ENCODE results near the gene OR4D10. TPM values are rescaled to one million over a fixed set of nuclear protein-coding genes. Genes with fewer than 3 reads are reported as not detected.
A peak's percentile ranks its signal among the peaks of the same experiment; 100 is the strongest.

The OR4D10 gene
- total and polyA plus RNA-seq, 9 of the 15 experiments (the other 6 are each of a cell fraction or from before 2014, with no cell fraction given) = not detected

DNA sequence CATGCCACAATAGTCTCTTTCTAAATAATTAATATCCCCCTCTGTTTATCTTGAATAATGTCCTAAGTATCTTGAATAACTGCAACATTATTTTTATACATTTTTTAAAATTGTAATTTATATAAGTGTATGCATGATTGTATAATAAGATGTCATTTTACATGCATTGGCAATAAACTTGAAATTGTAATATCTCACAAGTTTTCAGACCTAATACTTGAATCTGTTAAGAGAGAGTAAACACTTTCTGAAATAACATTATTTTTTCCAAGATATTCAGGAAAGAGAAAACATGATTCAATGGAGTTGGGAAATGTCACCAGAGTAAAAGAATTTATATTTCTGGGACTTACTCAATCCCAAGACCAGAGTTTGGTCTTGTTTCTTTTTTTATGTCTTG lies 30.2 kb downstream of the OR4D10 start, which contains the start of gene OR4D11 (continued):
- no peak for TF ChIP-seq RBM14 (IDR thresholded peaks at IDR 0.05; ENCODE audit: borderline replicate concordance, insufficient read depth, low read depth, low read length)
- no peak for TF ChIP-seq CBFA2T3 (IDR thresholded peaks at IDR 0.05)
- no peak for TF ChIP-seq ZNF263 (CRISPR knock-in tag; IDR thresholded peaks at IDR 0.05; ENCODE audit: borderline replicate concordance)
- no peak for TF ChIP-seq TCFL5 (CRISPR knock-in tag; conservative IDR thresholded peaks at IDR 0.05)
- TF ChIP-seq, protein P1, sequence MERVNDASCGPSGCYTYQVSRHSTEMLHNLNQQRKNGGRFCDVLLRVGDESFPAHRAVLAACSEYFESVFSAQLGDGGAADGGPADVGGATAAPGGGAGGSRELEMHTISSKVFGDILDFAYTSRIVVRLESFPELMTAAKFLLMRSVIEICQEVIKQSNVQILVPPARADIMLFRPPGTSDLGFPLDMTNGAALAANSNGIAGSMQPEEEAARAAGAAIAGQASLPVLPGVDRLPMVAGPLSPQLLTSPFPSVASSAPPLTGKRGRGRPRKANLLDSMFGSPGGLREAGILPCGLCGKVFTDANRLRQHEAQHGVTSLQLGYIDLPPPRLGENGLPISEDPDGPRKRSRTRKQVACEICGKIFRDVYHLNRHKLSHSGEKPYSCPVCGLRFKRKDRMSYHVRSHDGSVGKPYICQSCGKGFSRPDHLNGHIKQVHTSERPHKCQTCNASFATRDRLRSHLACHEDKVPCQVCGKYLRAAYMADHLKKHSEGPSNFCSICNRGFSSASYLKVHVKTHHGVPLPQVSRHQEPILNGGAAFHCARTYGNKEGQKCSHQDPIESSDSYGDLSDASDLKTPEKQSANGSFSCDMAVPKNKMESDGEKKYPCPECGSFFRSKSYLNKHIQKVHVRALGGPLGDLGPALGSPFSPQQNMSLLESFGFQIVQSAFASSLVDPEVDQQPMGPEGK (CRISPR knock-in tag; IDR thresholded peaks at IDR 0.05; ENCODE audit: borderline replicate concordance) = no peak

DNA sequence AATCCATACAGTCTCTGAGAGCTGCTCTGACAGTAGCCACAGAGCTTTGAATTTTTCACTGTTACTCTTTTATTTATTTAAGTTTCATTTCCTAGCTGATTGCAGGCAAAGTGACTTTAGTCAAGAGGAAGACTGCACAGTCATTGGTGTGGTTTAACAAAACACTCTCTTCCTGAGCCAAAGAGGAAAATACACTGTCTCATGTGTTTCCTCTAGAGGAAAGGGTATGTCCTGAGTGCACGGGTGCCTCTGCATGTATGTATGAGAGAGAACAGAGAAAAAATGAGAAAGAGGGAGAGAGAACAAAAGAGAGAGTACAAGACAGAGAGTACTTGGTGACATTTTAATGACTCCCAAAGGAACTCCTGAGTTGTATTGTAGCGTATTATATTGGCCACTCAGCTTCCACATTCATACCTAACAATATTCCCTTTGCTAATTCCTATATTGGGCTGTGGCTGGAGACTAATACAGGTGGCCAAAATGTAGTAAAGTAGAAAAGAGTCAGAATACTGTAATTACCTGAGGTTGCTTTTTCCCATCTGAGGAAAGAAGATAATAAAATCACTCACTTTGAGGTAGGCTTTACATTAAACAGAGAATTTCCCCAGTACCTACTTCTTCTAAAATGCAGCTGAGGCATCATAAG lies 38.0 kb downstream of the OR4D10 start, which contains the start of gene OR4D9:
Gene OR4D9, plus strand, starts transcription at position 599 of the 649 bp plus-strand sequence. CDS start 3,374 bp downstream, outside the sequence.
- Histone ChIP-seq H2AFZ (ENCODE audit: low read depth, low read length) (peak within 1 kb of the TSS; percentile 41), H4K20me1 (replicated peaks; ENCODE audit: control insufficient read depth, insufficient read depth, low read length) (no peaks in the 10 kb centered on the region), H3K9ac (ENCODE audit: insufficient read depth in 1 of 2, low read depth in 2 of 2, low read length in 2 of 2) (no peak within 1 kb of the TSS), H3K9me3 (replicated peaks; ENCODE audit: control insufficient read depth, insufficient read depth, low read depth, low read length) (no peaks in the 10 kb centered on the region), H3K27ac (ENCODE audit: extremely low read depth, low read depth, low read length) (no peak within 1 kb of the TSS), H3K4me2 (ENCODE audit: insufficient read depth, low read length) (no peak within 1 kb of the TSS), H3K79me2 (ENCODE audit: control insufficient read depth, insufficient read depth, low read length) (no peaks in the 10 kb centered on the region), H3K36me3 (ENCODE audit: control insufficient read depth, insufficient read depth, low read length) (no peaks in the 10 kb centered on the region), H3K9me1 (ENCODE audit: control insufficient read depth, insufficient read depth, low read length) (no peaks in the 10 kb centered on the region), H3K4me1 (replicated peaks in 1 of 2; ENCODE audit: control insufficient read depth in 2 of 2, insufficient read depth in 2 of 2, low read length in 2 of 2) (peaks cover 0 to 6% of the 10 kb centered on the region in 2 experiments; a peak in 1 of 5 replicates), H3K4me3 (no peak within 1 kb of the TSS), H3K27me3 (ENCODE audit: control insufficient read depth in 2 of 2, insufficient read depth in 2 of 2, low read length in 2 of 2) (peaks cover 0 to 4% of the 10 kb centered on the region in 2 experiments; a peak in 1 of 5 replicates)
- no TSS peak for BruUV-seq (replicated peaks)
- peak in 1 of 4 experiments; percentile 27 for DNase-seq (ENCODE audit: extremely low read depth in 1 of 4, low spot score in 3 of 4)
- WGBS (ENCODE audit: insufficient coverage, low coverage, missing lambda C conversion rate) = 38% methylated on average over 2 of the region's 2 CpGs
- TF ChIP-seq, protein P2, sequence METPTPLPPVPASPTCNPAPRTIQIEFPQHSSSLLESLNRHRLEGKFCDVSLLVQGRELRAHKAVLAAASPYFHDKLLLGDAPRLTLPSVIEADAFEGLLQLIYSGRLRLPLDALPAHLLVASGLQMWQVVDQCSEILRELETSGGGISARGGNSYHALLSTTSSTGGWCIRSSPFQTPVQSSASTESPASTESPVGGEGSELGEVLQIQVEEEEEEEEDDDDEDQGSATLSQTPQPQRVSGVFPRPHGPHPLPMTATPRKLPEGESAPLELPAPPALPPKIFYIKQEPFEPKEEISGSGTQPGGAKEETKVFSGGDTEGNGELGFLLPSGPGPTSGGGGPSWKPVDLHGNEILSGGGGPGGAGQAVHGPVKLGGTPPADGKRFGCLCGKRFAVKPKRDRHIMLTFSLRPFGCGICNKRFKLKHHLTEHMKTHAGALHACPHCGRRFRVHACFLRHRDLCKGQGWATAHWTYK (CRISPR knock-in tag; IDR thresholded peaks at IDR 0.05) = no peak
- TF ChIP-seq NFE2 (IDR thresholded peaks at IDR 0.05; ENCODE audit: low read depth) (peak; percentile 77), ZNF830 (CRISPR knock-in tag; IDR thresholded peaks at IDR 0.05) (no peak), ETV1 (tag; conservative IDR thresholded peaks at IDR 0.05; ENCODE audit: low read depth) (peak; percentile 54; the same call in 1 of the 2 replicates), PPARD (CRISPR knock-in tag; IDR thresholded peaks at IDR 0.05) (no peak), ZNF766 (CRISPR knock-in tag; conservative IDR thresholded peaks at IDR 0.05) (0 out of 2 replicates have a peak, but pooled peaks have one; percentile 20), MAFG (tag; conservative IDR thresholded peaks at IDR 0.05) (peak; percentile 75), ZNF316 (IDR thresholded peaks at IDR 0.05) (peak; percentile 22; the same call in 1 of the 2 replicates), STAT5B (CRISPR knock-in tag; IDR thresholded peaks at IDR 0.05) (no peak), NFE2L1 (tag; IDR thresholded peaks at IDR 0.05; ENCODE audit: borderline replicate concordance, low read depth) (peak; percentile 18; the same call in 1 of the 2 replicates), C11orf30 (IDR thresholded peaks at IDR 0.05; ENCODE audit: low read depth) (peak; percentile 39), GTF2F1 (IDR thresholded peaks at IDR 0.05; ENCODE audit: low read depth, low read length) (no peak)
- POLR2A ChIA-PET = interaction anchor here (0.6 to 0.8 kb wide), 2 partner anchors 13 to 134 kb away, joined by 3 to 4 read pairs; no protein-coding TSS in a partner anchor
- intact Hi-C loops (cut with micrococcal nuclease) (no loop called here), in situ Hi-C loops (cut with MboI) (no loop called here)
- peak; percentile 80 for ATAC-seq
- CTCF ChIA-PET (ENCODE audit: low intra/inter-chr PET ratio) = no interaction called here
- no peak for FAIRE-seq
